Calu3 (cell line): ENCODE results near the gene GPSM1. TPM values are rescaled to one million over a fixed set of nuclear protein-coding genes. Genes with fewer than 3 reads are reported as not detected.

Source experiments
- BruUV-seq: library from RNA; stranded (reverse); fragments of 400-500 nt; replicated peaks from 2 replicates; lab custom pipeline; 2021; lab: Mats Ljungman, UMichigan
- CTCF ChIA-PET: fragments of 300-600 bp; sonication (Branson Sonifier 250); formaldehyde crosslinking; loops from one replicate; lab custom pipeline; 2022; ENCODE audit warnings: antibody characterized with exemption; lab: Charles Lee
- DNase-seq: peaks from one replicate; pipeline ENCODE4 v3.0.0; 2022
- H3K27ac Mint-ChIP-seq: one replicate; pipeline ENCODE4 v1.8.0; 2022; ENCODE audit warnings: mixed read lengths; ENCODE audit not compliant: unreplicated experiment
- H3K27me3 Mint-ChIP-seq: one replicate; pipeline ENCODE4 v1.8.0; 2022; ENCODE audit warnings: mixed read lengths; ENCODE audit not compliant: unreplicated experiment
- H3K36me3 Mint-ChIP-seq: one replicate; pipeline ENCODE4 v1.8.0; 2022; ENCODE audit warnings: mild to moderate bottlenecking, moderate library complexity, mixed read lengths; ENCODE audit not compliant: insufficient read depth, unreplicated experiment
- H3K4me1 Mint-ChIP-seq: one replicate; pipeline ENCODE4 v1.8.0; 2022; ENCODE audit warnings: mild to moderate bottlenecking, low read depth, mixed read lengths; ENCODE audit not compliant: unreplicated experiment
- H3K4me3 Mint-ChIP-seq: one replicate; pipeline ENCODE4 v1.8.0; 2022; ENCODE audit warnings: mild to moderate bottlenecking, low read depth, moderate library complexity, mixed read lengths; ENCODE audit not compliant: unreplicated experiment
- H3K9me3 Mint-ChIP-seq: one replicate; pipeline ENCODE4 v1.8.0; 2022; ENCODE audit warnings: low read depth, mixed read lengths; ENCODE audit not compliant: unreplicated experiment
- CTCF ChIP-seq: fragments of 200-600 bp; IDR thresholded peaks from one replicate; pipeline ENCODE4 v1.8.0; 2022; ENCODE audit warnings: antibody characterized with exemption; ENCODE audit not compliant: unreplicated experiment
- intact Hi-C: fragments of 100-400 bp; cut with micrococcal nuclease; formaldehyde crosslinking; loops from one replicate; pipeline ENCODE4 v1.10.0; 2022; ENCODE audit not compliant: unreplicated experiment
- total RNA-seq: library from RNA; stranded (reverse); gene quantifications from 2 replicates; pipeline ENCODE4 v1.2.3, GENCODE V29; 2022

The GPSM1 gene
- total RNA-seq, 1 experiment from 2014 or later: 3.9 TPM

GRCh38 chr9:136333486-136333885, 6.1 kb downstream of the GPSM1 start:
- CTCF ChIA-PET: no interaction called here
- H3K27me3 Mint-ChIP-seq: no peaks in the 10 kb centered on the region
- BruUV-seq: no TSS peak

GRCh38 chr9:136334541-136334940, 7.2 kb downstream of the GPSM1 start:
- Mint-ChIP-seq H3K4me3 (no peak overlapping the region), H3K27me3 (no peaks in the 10 kb centered on the region), H3K27ac (no peak overlapping the region), H3K4me1 (no peaks in the 10 kb centered on the region), H3K9me3 (no peaks in the 10 kb centered on the region), H3K36me3 (no peaks in the 10 kb centered on the region)
- DNase-seq: no peak
- intact Hi-C loops: no loop called here
- TF ChIP-seq CTCF: no peak
- no TSS peak for BruUV-seq
- CTCF ChIA-PET: interaction anchor here (1.0 kb wide), 1 partner anchor 38 kb away, joined by 3 read pairs; no protein-coding TSS in a partner anchor

More at GRCh38 chr9:136333486-136333885, 6.1 kb downstream of the GPSM1 start:
- no peak for DNase-seq
- no peak overlapping the region for H3K27ac Mint-ChIP-seq
- no peaks in the 10 kb centered on the region for H3K4me1 Mint-ChIP-seq
- H3K9me3 Mint-ChIP-seq: no peaks in the 10 kb centered on the region
- no peak overlapping the region for H3K4me3 Mint-ChIP-seq
- intact Hi-C loops: no loop called here
- no peaks in the 10 kb centered on the region for H3K36me3 Mint-ChIP-seq
- TF ChIP-seq CTCF: no peak

- no peak overlapping the region for H3K4me3 Mint-ChIP-seq
- no peaks in the 10 kb centered on the region for H3K4me1 Mint-ChIP-seq
- DNase-seq: no peak
- H3K9me3 Mint-ChIP-seq: no peaks in the 10 kb centered on the region
- intact Hi-C loops: no loop called here
- BruUV-seq: no TSS peak
- H3K27me3 Mint-ChIP-seq: no peaks in the 10 kb centered on the region
- no peaks in the 10 kb centered on the region for H3K36me3 Mint-ChIP-seq
- CTCF ChIA-PET: interaction anchor here (0.5 kb wide), 1 partner anchor 281 kb away, joined by 4 read pairs; no protein-coding TSS in a partner anchor
- no peak for TF ChIP-seq CTCF
- H3K27ac Mint-ChIP-seq: no peak overlapping the region
These were observed 8.2 kb downstream of the GPSM1 start for GRCh38 chr9:136335296-136336155.

GRCh38 chr9:136336156-136336870, 9.0 kb downstream of the GPSM1 start:
- no peak for TF ChIP-seq CTCF
- Mint-ChIP-seq H3K4me1 (no peaks in the 10 kb centered on the region), H3K27me3 (no peaks in the 10 kb centered on the region), H3K4me3 (no peak overlapping the region), H3K27ac (no peak overlapping the region), H3K9me3 (no peaks in the 10 kb centered on the region), H3K36me3 (no peaks in the 10 kb centered on the region)
- CTCF ChIA-PET: interaction anchor here (1.1 kb wide), 1 partner anchor 9 kb away, joined by 3 read pairs; no protein-coding TSS in a partner anchor
- no TSS peak for BruUV-seq
- no peak for DNase-seq
- intact Hi-C loops: no loop called here
